GM10248 (cell line): ENCODE measurements around the gene GP1BB.
"Not testable (repeated sequence)": the region's sequence is repeated elsewhere in the genome, so short reads cannot be mapped to it uniquely, and the experiment has no call there.

Experiments used
- CTCF ChIA-PET: fragments of 300-600 bp; sonication (Branson Sonifier 250); formaldehyde crosslinking; extraction: SDS; loops from one replicate; lab custom pipeline; 2021; ENCODE audit warnings: antibody characterized with exemption; lab: Yijun Ruan, JAX
- POLR2A ChIA-PET: fragments of 350-650 bp; sonication (Branson Sonifier 250); formaldehyde crosslinking; extraction: SDS; loops from one replicate; lab custom pipeline; 2020; ENCODE audit warnings: antibody characterized with exemption; lab: Yijun Ruan, JAX
- DNase-seq: peaks from one replicate; pipeline ENCODE4 v3.0.0; 2012; ENCODE audit errors: extremely low spot score
- TF ChIP-seq, protein P1 (sequence below): IDR thresholded peaks from 2 replicates; pipeline ENCODE4 v1.5.1; 2012; ENCODE audit warnings: mild to moderate bottlenecking, low read depth; ENCODE audit errors: extremely low read depth, missing control alignments, control extremely low read depth

Gene GP1BB

DNA sequence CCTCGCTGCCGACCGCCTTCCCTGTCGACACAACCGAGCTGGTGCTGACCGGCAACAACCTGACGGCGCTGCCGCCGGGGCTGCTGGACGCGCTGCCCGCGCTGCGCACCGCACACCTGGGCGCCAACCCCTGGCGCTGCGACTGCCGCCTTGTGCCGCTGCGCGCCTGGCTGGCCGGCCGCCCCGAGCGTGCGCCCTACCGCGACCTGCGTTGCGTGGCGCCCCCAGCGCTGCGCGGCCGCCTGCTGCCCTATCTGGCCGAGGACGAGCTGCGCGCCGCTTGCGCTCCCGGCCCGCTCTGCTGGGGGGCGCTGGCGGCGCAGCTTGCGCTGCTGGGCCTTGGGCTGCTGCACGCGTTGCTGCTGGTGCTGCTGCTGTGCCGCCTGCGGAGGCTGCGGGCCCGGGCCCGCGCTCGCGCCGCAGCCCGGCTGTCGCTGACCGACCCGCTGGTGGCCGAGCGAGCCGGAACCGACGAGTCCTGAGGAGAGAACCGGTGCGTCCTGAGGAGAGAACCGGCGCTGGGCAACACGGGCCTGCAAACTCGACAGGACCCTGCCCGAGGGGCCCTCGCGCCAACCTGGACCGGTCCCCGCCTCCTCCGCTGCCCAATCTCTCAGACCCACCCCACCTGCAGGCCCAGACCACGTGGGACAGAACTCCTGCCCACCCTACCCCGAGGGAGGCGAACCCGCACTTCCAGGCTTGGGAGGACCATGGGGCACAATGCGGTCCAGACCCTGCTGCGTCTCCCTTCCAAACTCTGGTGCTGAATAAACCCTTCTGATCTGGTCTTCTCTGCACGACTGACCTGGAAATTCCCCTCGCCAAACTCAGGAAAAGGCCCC is 866 bp downstream of the GP1BB start:
- TF ChIP-seq, protein P1, sequence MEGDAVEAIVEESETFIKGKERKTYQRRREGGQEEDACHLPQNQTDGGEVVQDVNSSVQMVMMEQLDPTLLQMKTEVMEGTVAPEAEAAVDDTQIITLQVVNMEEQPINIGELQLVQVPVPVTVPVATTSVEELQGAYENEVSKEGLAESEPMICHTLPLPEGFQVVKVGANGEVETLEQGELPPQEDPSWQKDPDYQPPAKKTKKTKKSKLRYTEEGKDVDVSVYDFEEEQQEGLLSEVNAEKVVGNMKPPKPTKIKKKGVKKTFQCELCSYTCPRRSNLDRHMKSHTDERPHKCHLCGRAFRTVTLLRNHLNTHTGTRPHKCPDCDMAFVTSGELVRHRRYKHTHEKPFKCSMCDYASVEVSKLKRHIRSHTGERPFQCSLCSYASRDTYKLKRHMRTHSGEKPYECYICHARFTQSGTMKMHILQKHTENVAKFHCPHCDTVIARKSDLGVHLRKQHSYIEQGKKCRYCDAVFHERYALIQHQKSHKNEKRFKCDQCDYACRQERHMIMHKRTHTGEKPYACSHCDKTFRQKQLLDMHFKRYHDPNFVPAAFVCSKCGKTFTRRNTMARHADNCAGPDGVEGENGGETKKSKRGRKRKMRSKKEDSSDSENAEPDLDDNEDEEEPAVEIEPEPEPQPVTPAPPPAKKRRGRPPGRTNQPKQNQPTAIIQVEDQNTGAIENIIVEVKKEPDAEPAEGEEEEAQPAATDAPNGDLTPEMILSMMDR = peak; percentile 45
- ChIA-PET POLR2A (no interaction called here), CTCF (interaction anchor here (0.8 to 1.4 kb wide), 7 partner anchors 16 to 291 kb away, joined by 3 read pairs; no protein-coding TSS in a partner anchor)
- no peak for DNase-seq

DNA sequence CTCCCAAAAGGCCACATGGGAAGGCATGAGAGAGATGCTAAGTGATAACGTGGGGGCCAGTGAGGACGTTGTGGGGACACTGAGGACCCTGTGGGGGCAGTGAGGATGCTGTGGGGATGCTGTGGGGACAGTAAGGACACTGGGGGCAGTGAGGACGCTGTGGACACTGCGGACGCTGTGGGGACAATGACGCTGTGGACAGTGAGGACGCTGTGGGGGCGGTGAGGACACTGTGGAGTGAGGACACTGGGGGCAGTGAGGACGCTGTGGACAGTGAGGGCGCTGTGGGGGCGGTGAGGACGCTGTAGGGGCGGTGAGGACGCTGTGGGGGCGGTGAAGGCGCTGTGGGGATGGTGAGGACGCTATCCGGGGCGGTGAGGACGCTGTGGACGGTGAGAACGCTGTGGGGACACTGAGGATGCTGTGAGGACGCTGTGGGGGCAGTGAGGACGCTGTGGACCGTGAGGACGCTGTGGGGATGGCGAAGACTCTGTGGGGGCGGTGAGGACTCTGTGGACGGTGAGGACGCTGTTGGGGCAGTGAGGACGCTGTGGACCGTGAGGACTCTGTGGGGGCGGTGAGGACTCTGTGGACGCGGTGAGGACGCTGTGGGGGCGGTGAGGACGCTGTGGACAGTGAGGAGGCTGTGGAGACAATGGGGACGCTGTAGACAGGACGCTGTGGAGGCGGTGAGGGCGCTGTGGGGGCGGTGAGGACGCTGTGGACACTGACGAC is 1.8 kb downstream of the GP1BB start:
- TF ChIP-seq, protein P1 = no peak
- ChIA-PET CTCF (no interaction called here), POLR2A (no interaction called here)
- DNase-seq = no peak

DNA sequence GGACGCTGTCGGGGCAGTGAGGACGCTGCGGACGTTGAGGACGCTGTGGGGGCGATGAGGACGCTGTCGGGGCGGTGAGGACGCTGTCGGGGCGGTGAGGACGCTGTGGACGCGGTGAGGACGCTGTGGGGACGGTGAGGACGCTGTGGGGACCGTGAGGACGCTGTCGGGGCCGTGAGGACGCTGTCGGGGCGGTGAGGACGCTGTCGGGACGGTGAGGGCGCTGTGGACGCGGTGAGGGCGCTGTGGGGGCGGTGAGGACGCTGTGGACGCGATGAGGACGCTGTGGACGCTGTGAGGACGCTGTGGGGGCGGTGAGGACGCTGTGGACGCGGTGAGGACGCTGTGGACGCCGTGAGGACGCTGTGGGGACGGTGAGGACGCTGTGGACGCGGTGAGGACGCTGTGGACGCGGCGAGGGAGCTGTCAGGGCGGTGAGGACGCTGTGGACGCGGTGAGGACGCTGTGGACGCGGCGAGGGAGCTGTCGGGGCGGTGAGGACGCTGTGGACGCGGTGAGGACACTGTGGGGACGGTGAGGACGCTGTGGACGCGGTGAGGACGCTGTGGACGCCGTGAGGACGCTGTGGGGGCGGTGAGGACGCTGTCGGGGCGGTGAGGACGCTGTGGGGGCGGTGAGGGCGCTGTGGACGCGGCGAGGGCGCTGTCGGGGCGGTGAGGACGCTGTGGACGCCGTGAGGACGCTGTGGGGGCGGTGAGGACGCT is 2.9 kb downstream of the GP1BB start:
- CTCF ChIA-PET = not testable (repeated sequence)

DNA sequence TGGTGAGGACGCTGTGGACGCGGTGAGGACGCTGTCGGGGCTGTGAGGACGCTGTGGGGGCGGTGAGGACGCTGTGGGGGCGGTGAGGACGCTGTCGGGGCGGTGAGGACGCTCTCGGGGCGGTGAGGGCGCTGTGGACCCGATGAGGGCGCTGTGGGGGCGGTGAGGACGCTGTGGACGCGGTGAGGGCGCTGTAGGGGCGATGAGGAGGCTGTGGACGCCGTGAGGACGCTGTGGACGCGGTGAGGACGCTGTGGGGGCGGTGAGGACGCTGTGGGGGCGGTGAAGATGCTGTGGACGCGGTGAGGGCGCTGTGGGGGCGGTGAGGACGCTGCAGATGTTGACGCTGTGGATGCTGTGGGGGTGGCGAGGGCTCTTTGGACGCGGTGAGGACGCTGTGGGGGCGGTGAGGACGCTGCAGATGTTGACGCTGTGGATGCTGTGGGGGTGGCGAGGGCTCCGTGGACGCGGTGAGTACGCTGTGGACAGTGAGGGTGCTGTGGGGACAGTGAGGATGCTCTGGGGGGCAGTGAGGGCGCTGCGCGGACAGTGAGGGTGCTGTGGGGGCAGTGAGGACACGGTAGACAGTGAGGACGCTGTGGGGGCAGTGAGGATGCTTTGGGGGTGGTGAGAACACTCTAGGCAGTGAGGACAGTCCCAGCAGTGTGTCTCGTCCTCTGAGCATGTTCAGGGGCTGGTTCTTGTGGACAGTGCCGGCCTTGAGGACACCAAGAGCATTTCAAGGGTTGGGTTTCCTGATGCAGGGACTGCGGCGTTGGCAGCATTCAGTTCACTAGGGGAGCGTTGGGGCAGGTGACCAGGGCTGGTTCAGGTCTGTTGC is 4.2 kb downstream of the GP1BB start:
- DNase-seq = no peak
- POLR2A ChIA-PET = no interaction called here
- CTCF ChIA-PET = interaction anchor here (6.2 kb wide), 1 partner anchor 187 kb away, joined by 189 read pairs; no protein-coding TSS in a partner anchor
- TF ChIP-seq, protein P1 = no peak

More for the DNA sequence above, 2.9 kb downstream of the GP1BB start:
- POLR2A ChIA-PET, DNase-seq: not testable (repeated sequence)

DNA sequence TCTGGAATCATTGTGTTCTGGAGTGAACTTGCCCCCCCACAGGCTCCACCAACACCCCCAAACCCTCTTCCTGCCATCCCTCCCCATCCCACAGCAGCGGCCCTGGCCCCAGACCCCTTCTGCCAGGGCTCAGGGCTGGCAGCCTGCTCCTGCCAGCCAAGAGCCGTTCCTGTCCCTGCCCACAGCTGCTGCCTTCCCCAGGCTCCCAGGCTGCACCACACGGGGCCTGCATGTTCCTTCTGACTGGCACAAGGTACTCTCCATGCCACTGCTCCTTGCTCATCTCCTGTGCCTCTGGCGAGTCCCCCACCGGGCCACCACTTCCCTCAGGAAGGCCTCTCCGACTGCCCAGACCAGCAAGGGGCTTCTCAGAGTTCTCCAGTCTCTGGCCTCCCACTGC is 4.9 kb downstream of the GP1BB start:
- ChIA-PET CTCF (interaction anchor here (6.2 kb wide), 1 partner anchor 186 kb away, joined by 189 read pairs; no protein-coding TSS in a partner anchor), POLR2A (no interaction called here)
- no peak for DNase-seq
- TF ChIP-seq, protein P1 = no peak

DNA sequence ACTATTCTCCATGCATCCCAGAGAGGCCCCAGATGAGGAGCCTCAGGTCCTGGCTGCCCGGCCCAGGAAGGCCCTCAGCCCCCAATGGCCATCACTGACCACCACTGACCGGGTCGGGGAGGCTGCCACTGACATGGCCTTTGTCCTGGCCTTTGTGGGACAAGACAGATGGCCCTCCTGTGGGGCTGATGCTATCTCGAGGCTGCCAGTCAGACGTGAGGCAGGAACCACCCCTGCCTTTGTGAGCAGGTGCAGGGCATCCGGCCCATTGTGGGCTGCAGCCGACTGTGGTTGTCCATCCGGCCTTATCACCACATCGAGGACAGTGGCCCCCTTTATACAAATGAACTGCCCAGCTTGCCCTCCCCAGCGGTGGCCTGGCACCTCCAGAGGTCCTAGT is 5.5 kb downstream of the GP1BB start:
- ChIA-PET POLR2A (no interaction called here), CTCF (interaction anchor here (1.7 to 6.2 kb wide), 4 partner anchors 9 to 186 kb away, joined by 4 to 189 read pairs (median 33); no protein-coding TSS in a partner anchor)
- TF ChIP-seq, protein P1 = no peak
- no peak for DNase-seq
